ENCODE measurements around the gene MTMR2.

DNA sequence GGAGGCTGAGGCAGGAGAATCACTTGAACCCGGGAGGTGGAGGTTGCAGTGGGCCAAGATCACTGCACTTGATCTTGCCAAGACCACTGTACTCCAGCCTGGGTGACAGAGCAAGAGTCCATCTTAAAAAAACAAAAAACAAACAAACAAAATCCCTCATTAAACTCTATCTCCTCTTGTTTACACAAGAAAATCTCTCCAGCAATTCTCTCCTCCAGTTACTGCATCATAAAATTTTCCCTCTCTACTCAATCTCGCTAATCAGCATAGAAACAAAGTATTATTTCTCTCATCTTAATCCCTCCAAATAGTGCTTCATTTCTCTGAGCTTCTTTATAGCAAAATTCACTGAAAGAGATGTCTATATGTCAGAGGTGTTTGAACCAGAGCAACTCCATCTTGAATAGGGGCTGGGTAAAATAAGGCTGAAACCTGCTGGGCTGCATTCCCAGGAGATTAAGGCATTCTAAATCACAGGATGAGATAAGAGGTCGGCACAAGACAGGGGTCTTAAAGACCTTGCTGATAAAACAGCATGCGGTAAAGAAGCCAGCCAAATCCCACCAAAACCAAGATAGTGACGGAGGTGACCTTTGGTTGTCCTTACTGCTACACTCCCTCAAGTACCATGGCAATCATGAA lies 19.8 kb downstream of the MTMR2 start:
- TF ChIP-seq FOXM1 (IDR thresholded peaks at IDR 0.05; ENCODE audit: borderline replicate concordance) = no peak
- TF ChIP-seq TARDBP (IDR thresholded peaks at IDR 0.05) = no peak
- no peak for TF ChIP-seq ARNT (IDR thresholded peaks at IDR 0.05)
